B cell (primary cell): ENCODE measurements around the gene KRTAP12-4. TPM values are rescaled to one million over a fixed set of nuclear protein-coding genes. Genes with fewer than 3 reads are reported as not detected.

Experiments
- ATAC-seq: fragments of 200-7000 bp; cut with Tn5 transposase; one replicate; pipeline ENCODE4 v1.10.0; 2021; ENCODE audit warnings: low read depth, mild to moderate bottlenecking, moderate number of reproducible peaks, moderate library complexity
- CTCF ChIA-PET: fragments of 350-600 bp; sonication (Branson Sonifier 250); formaldehyde crosslinking; loops from one replicate; lab custom pipeline; 2021; ENCODE audit warnings: antibody characterized with exemption, inconsistent platforms; lab: Charles Lee
- POLR2A ChIA-PET: fragments of 350-600 bp; sonication (Branson Sonifier 250); formaldehyde crosslinking; loops from one replicate; lab custom pipeline; 2021; ENCODE audit warnings: antibody characterized with exemption; lab: Charles Lee
- DNase-seq: peaks from one replicate; pipeline ENCODE4 v3.0.0; 2013
- H2AFZ ChIP-seq: 2 replicates; pipeline ENCODE4 v1.6.1; 2012; ENCODE audit warnings: mild to moderate bottlenecking, low read depth, low read length; ENCODE audit not compliant: insufficient read depth, poor library complexity, severe bottlenecking
- H3K27ac ChIP-seq, 2 donors: 1 replicate in 1 of 2; 2 replicates in 1 of 2; pipeline ENCODE4 v1.5.1; 2012 to 2013; ENCODE audit warnings: low read length in 2 of 2, mild to moderate bottlenecking in 2 of 2, moderate library complexity in 1 of 2
- H3K27me3 ChIP-seq, 4 experiments: fragments of 200-600 bp in 1 of 4; sonication (generic) in 1 of 4; replicated peaks in 1 of 4; 1 replicate in 2 of 4; 2 replicates in 2 of 4; pipeline versions ENCODE4 v1.6.1 to v1.7.0; 2013 to 2016; ENCODE audit warnings: low read length in 3 of 4, mild to moderate bottlenecking in 2 of 4, mixed read lengths in 1 of 4, moderate library complexity in 1 of 4; ENCODE audit not compliant: insufficient read depth in 4 of 4, control insufficient read depth in 3 of 4; ENCODE audit errors: control extremely low read depth in 1 of 4
- H3K36me3 ChIP-seq, 2 experiments: replicated peaks in 1 of 2; 1 replicate in 1 of 2; 2 replicates in 1 of 2; pipeline versions ENCODE4 v1.6.1 to v1.7.1; 2013; ENCODE audit warnings: low read length in 1 of 2; ENCODE audit not compliant: insufficient read depth in 2 of 2, control insufficient read depth in 1 of 2; ENCODE audit errors: control extremely low read depth in 1 of 2, extremely low read depth in 1 of 2
- H3K4me1 ChIP-seq, 2 donors: fragments of 200-600 bp in 1 of 2; sonication (generic) in 1 of 2; 1 replicate in 1 of 2; 2 replicates in 1 of 2; pipeline versions ENCODE4 v1.5.1 to v1.6.1; 2013 to 2017; ENCODE audit warnings: low read length in 2 of 2; ENCODE audit not compliant: control insufficient read depth in 2 of 2, insufficient read depth in 2 of 2
- H3K4me2 ChIP-seq: replicated peaks from 2 replicates; pipeline ENCODE3; 2012; ENCODE audit warnings: mild to moderate bottlenecking, low read depth, low read length; ENCODE audit not compliant: poor library complexity, severe bottlenecking
- H3K4me3 ChIP-seq, 5 experiments: fragments of 200-600 bp in 1 of 5; sonication (generic) in 1 of 5; 1 replicate in 3 of 5; 2 replicates in 2 of 5; pipeline versions ENCODE4 v1.5.1 to v1.7.0; 2011 to 2016; ENCODE audit warnings: low read length in 4 of 5, mild to moderate bottlenecking in 4 of 5, low read depth in 2 of 5, control low read depth in 1 of 5, moderate library complexity in 1 of 5; ENCODE audit not compliant: insufficient read depth in 1 of 5; ENCODE audit errors: control extremely low read depth in 1 of 5, extremely low read depth in 1 of 5
- H3K79me2 ChIP-seq: fragments of 200-600 bp; sonication (generic); one replicate; pipeline ENCODE4 v1.6.0; 2016; ENCODE audit warnings: low read length; ENCODE audit not compliant: control insufficient read depth, insufficient read depth
- H3K9ac ChIP-seq: fragments of 200-600 bp; sonication (generic); 2 replicates; pipeline ENCODE4 v1.6.1; 2017; ENCODE audit warnings: mild to moderate bottlenecking, low read length, moderate library complexity
- H3K9me3 ChIP-seq, 3 donors: one replicate each; pipeline versions ENCODE4 v1.6.1 to v1.7.1; 2013; ENCODE audit warnings: low read length in 2 of 3; ENCODE audit not compliant: control insufficient read depth in 2 of 3, insufficient read depth in 1 of 3; ENCODE audit errors: control extremely low read depth in 1 of 3
- H4K20me1 ChIP-seq: 2 replicates; pipeline ENCODE4 v1.6.0; 2012; ENCODE audit warnings: mild to moderate bottlenecking, low read length; ENCODE audit not compliant: insufficient read depth, control insufficient read depth, poor library complexity, severe bottlenecking
- H3K27ac Mint-ChIP-seq: one replicate; pipeline ENCODE4 v1.8.0; 2021; ENCODE audit warnings: mixed read lengths
- H3K27me3 Mint-ChIP-seq: one replicate; pipeline ENCODE4 v1.8.0; 2021; ENCODE audit warnings: mixed read lengths
- H3K4me1 Mint-ChIP-seq: one replicate; pipeline ENCODE4 v1.8.0; 2021; ENCODE audit warnings: mixed read lengths
- H3K4me3 Mint-ChIP-seq: one replicate; pipeline ENCODE4 v1.8.0; 2021; ENCODE audit warnings: mixed read lengths
- H3K9me3 Mint-ChIP-seq: one replicate; pipeline ENCODE4 v1.8.0; 2022; ENCODE audit warnings: mixed read lengths; ENCODE audit not compliant: insufficient read depth
- CTCF ChIP-seq: fragments of 200-600 bp; IDR thresholded peaks from one replicate; pipeline ENCODE4 v1.8.0; 2022; ENCODE audit warnings: antibody characterized with exemption, mild to moderate bottlenecking
- EZH2 ChIP-seq: IDR thresholded peaks from 2 replicates; pipeline ENCODE4 v1.6.1; 2012; ENCODE audit warnings: borderline replicate concordance, low read depth, mild to moderate bottlenecking, moderate library complexity, low read length; ENCODE audit not compliant: insufficient read depth, poor library complexity, severe bottlenecking
- WGBS: methylation state at CpG from one replicate; pipeline ENCODE4 v1.1.5; 2013; ENCODE audit warnings: missing lambda C conversion rate; ENCODE audit not compliant: insufficient coverage; 5-methylcytosine and 5-hydroxymethylcytosine counted together
- intact Hi-C: fragments of 100-400 bp; cut with micrococcal nuclease; formaldehyde crosslinking; loops from one replicate; pipeline ENCODE4 v1.10.0; 2022
- polyA plus RNA-seq: library from polyadenylated mRNA; depleted of rRNA; stranded (reverse); fragments of >200 nt; gene quantifications from 2 replicates; pipeline ENCODE4 v1.2.3, GENCODE V29; 2012
- total RNA-seq, 2 donors: library from RNA; stranded (reverse); fragments of 120-200 nt in 1 of 2; gene quantifications; 1 replicate in 1 of 2; 2 replicates in 1 of 2; pipeline versions ENCODE4 v1.2.3 to v1.2.4, GENCODE V29; 2013 to 2022

KRTAP12-4 gene
- total and polyA plus RNA-seq, 2 donors (not counting 1 experiment from before 2014, with no cell fraction given): not detected

- 75% methylated on average over 6 of the region's 11 CpGs for WGBS
- intact Hi-C loops: no loop called here
- H3K9ac ChIP-seq: no peak overlapping the region
- H3K9me3 Mint-ChIP-seq: no peaks in the 10 kb centered on the region
- H3K27ac Mint-ChIP-seq: no peak overlapping the region
- no peak overlapping the region for H3K4me3 Mint-ChIP-seq
- ChIA-PET POLR2A (no interaction called here), CTCF (no interaction called here)
- no peak overlapping the region for H3K27ac ChIP-seq
- peaks cover 0 to 8% (median 0%) of the 10 kb centered on the region in 3 donors for H3K9me3 ChIP-seq
- H3K27me3 ChIP-seq: peaks cover 0 to 9% (median 1%) of the 10 kb centered on the region in 4 experiments
- H3K4me1 Mint-ChIP-seq: no peaks in the 10 kb centered on the region
- no peak overlapping the region for H2AFZ ChIP-seq
- no peak overlapping the region for H3K4me2 ChIP-seq
- no peak for TF ChIP-seq CTCF
- TF ChIP-seq EZH2: no peak
- ATAC-seq (no peak), DNase-seq (no peak)
- no peaks in the 10 kb centered on the region for H3K79me2 ChIP-seq
- H4K20me1 ChIP-seq: no peaks in the 10 kb centered on the region
- H3K27me3 Mint-ChIP-seq: peaks cover 50% of the 10 kb centered on the region
- no peaks in the 10 kb centered on the region for H3K36me3 ChIP-seq
- H3K4me1 ChIP-seq: no peaks in the 10 kb centered on the region
- H3K4me3 ChIP-seq: no peak overlapping the region
Observed at GRCh38 chr21:44681152-44681551, 26.7 kb upstream of the KRTAP12-4 start.

GRCh38 chr21:44677881-44678280 is 23.4 kb upstream of the KRTAP12-4 start:
- Mint-ChIP-seq H3K4me1 (no peaks in the 10 kb centered on the region), H3K9me3 (peaks cover 4% of the 10 kb centered on the region), H3K4me3 (no peak overlapping the region), H3K27me3 (peaks cover 47% of the 10 kb centered on the region), H3K27ac (no peak overlapping the region)
- H3K36me3 ChIP-seq: no peaks in the 10 kb centered on the region
- ATAC-seq (no peak), DNase-seq (no peak)
- POLR2A ChIA-PET: no interaction called here
- H2AFZ ChIP-seq: no peak overlapping the region
- no peaks in the 10 kb centered on the region for H3K79me2 ChIP-seq
- no peak overlapping the region for H3K4me2 ChIP-seq
- WGBS: 97% methylated on average over 6 of the region's 13 CpGs
- no peaks in the 10 kb centered on the region for H4K20me1 ChIP-seq
- H3K9ac ChIP-seq: no peak overlapping the region
- TF ChIP-seq CTCF (no peak), EZH2 (no peak)
- H3K9me3 ChIP-seq: peaks cover 1 to 4% (median 4%) of the 10 kb centered on the region in 3 donors
- intact Hi-C loops: no loop called here
- H3K27ac ChIP-seq: no peak overlapping the region
- CTCF ChIA-PET: no interaction called here
- H3K4me1 ChIP-seq: no peaks in the 10 kb centered on the region
- no peak overlapping the region for H3K4me3 ChIP-seq
- H3K27me3 ChIP-seq: peaks cover 0 to 8% (median 1%) of the 10 kb centered on the region in 4 experiments
